Psoas muscle (tissue), 8 donors: ENCODE results near the gene RNF224. TPM values are rescaled to one million over a fixed set of nuclear protein-coding genes. Genes with fewer than 3 reads are reported as not detected.

Source experiments
- ATAC-seq, 4 donors: fragments of 200-7000 bp; cut with Tn5 transposase; one replicate each; pipeline ENCODE4 v1.9.1; 2020; ENCODE audit warnings: moderate library complexity in 3 of 4, mild to moderate bottlenecking in 2 of 4
- DNase-seq, 2 donors: peaks; one replicate each; pipeline ENCODE4 v3.0.0-alpha.2; 2020
- H3K27ac ChIP-seq: fragments of 200-600 bp; one replicate; pipeline ENCODE4 v1.8.0; 2022
- H3K27me3 ChIP-seq, 3 donors: fragments of 200-600 bp in 1 of 3; one replicate each; pipeline versions ENCODE4 v1.6.1 to v1.8.0; 2013 to 2022; ENCODE audit warnings: low read length in 2 of 3, mild to moderate bottlenecking in 2 of 3, moderate library complexity in 1 of 3; ENCODE audit not compliant: insufficient read depth in 3 of 3
- H3K36me3 ChIP-seq, 2 donors: fragments of 200-600 bp in 1 of 2; one replicate each; pipeline versions ENCODE4 v1.6.1 to v1.8.0; 2013 to 2022; ENCODE audit warnings: low read depth in 1 of 2, mild to moderate bottlenecking in 1 of 2, moderate library complexity in 1 of 2; ENCODE audit not compliant: insufficient read depth in 1 of 2
- H3K4me1 ChIP-seq: fragments of 200-600 bp; one replicate; pipeline ENCODE4 v1.8.0; 2022
- H3K4me3 ChIP-seq: fragments of 200-600 bp; one replicate; pipeline ENCODE4 v1.8.0; 2022; ENCODE audit warnings: mild to moderate bottlenecking
- H3K9me3 ChIP-seq: fragments of 200-600 bp; one replicate; pipeline ENCODE4 v1.8.0; 2022
- CTCF ChIP-seq: fragments of 200-600 bp; IDR thresholded peaks from one replicate; pipeline ENCODE4 v1.8.0; 2022; ENCODE audit warnings: antibody characterized with exemption
- WGBS, 3 donors: extraction: QIAGEN DNeasy Blood & Tissue Kit; methylation state at CpG; one replicate each; pipeline versions ENCODE4 v1.1.6 to v1.1.7; 2013; 5-methylcytosine and 5-hydroxymethylcytosine counted together
- intact Hi-C, 2 donors: fragments of 100-400 bp; cut with DNase I; formaldehyde crosslinking; loops; one replicate each; pipeline versions ENCODE4 v1.11.0 to v1.14.2; 2022
- polyA plus RNA-seq, 3 donors: library from polyadenylated mRNA; stranded (reverse); fragments of 200-250 nt; gene quantifications; one replicate each; pipeline ENCODE4 v1.2.3, GENCODE V29; 2013
- total RNA-seq, 4 donors: library from RNA; stranded (reverse); fragmentation: NEBNext Ultra II Directional in 2 of 4; extraction: Animal tissue kit (Norgen Biotek cat#: 25700) in 2 of 4; gene quantifications; one replicate each; pipeline versions ENCODE4 v1.2.1 to v1.2.4, GENCODE V29; 2021 to 2023
- donor health status: healthy with polysubstance abuse.
- donor health status: DM: no; HTN: no; CAD: no; lungs with moderate emphysema.
- donor health status: Bipolar disorder and iron deficiency.
- donor health status: healthy.
- donor health status: DM: yes; HTN: yes; CAD: no.
- donor health status: DM: no; HTN: no; CAD: no.
- donor health status: DM: no; HTN: no; CAD: no.
- donor health status: DM: yes; HTN: yes; CAD: no.

Gene RNF224
- total and polyA plus RNA-seq, 7 donors: 0.01 TPM; not detected in 6

GRCh38 chr9:137180491-137180890 is 46.8 kb upstream of the RNF224 start:
- no peak overlapping the region for H3K27ac ChIP-seq
- TF ChIP-seq CTCF: no peak
- no peaks in the 10 kb centered on the region for H3K27me3 ChIP-seq
- WGBS, 3 donors: 93 to 95% (median 93%) methylated on average over 20 of the region's 20 CpGs
- DNase-seq (no peak), ATAC-seq (no peak)
- no peak overlapping the region for H3K4me3 ChIP-seq
- H3K9me3 ChIP-seq: no peaks in the 10 kb centered on the region
- intact Hi-C loops: no loop called here
- peaks cover 3 to 81% of the 10 kb centered on the region in 2 donors for H3K36me3 ChIP-seq
- H3K4me1 ChIP-seq: no peaks in the 10 kb centered on the region

GRCh38 chr9:137181680-137182079 is 45.6 kb upstream of the RNF224 start:
- intact Hi-C loops: no loop called here
- no peak for ATAC-seq

GRCh38 chr9:137182836-137183235 is 44.5 kb upstream of the RNF224 start:
- Histone ChIP-seq H3K4me3 (no peak overlapping the region), H3K9me3 (no peaks in the 10 kb centered on the region), H3K27ac (no peak overlapping the region), H3K4me1 (peaks cover 22% of the 10 kb centered on the region), H3K27me3 (no peaks in the 10 kb centered on the region), H3K36me3 (peaks cover 3 to 84% of the 10 kb centered on the region in 2 donors)
- TF ChIP-seq CTCF: no peak
- intact Hi-C loops: no loop called here
- no peak for DNase-seq
- ATAC-seq: no peak
- 87 to 95% (median 89%) methylated on average over 17 of the region's 17 CpGs for WGBS, 3 donors

More at GRCh38 chr9:137181680-137182079, 45.6 kb upstream of the RNF224 start:
- 93 to 95% (median 94%) methylated on average over 22 of the region's 22 CpGs for WGBS, 3 donors
- Histone ChIP-seq H3K9me3 (no peaks in the 10 kb centered on the region), H3K27me3 (no peaks in the 10 kb centered on the region), H3K4me1 (peaks cover 11% of the 10 kb centered on the region), H3K27ac (no peak overlapping the region), H3K36me3 (peaks cover 3 to 87% of the 10 kb centered on the region in 2 donors), H3K4me3 (no peak overlapping the region)
- DNase-seq: no peak
- no peak for TF ChIP-seq CTCF

- no peak for DNase-seq
- Histone ChIP-seq H3K27me3 (no peaks in the 10 kb centered on the region), H3K9me3 (no peaks in the 10 kb centered on the region), H3K27ac (no peak overlapping the region), H3K36me3 (peaks cover 3 to 71% of the 10 kb centered on the region in 2 donors), H3K4me3 (no peak overlapping the region), H3K4me1 (peaks cover 23% of the 10 kb centered on the region)
- ATAC-seq: no peak
- TF ChIP-seq CTCF: no peak
- 92 to 96% (median 94%) methylated on average over 27 of the region's 27 CpGs for WGBS, 3 donors
- intact Hi-C loops: no loop called here
Measured at GRCh38 chr9:137183980-137184595, 43.2 kb upstream of the RNF224 start.
